ENCODE measurements around the gene APOO. TPM values are rescaled to one million over a fixed set of nuclear protein-coding genes. Genes with fewer than 3 reads are reported as not detected.

APOO gene
- total and polyA plus RNA-seq, 2 of the 13 experiments (the other 11 are each of a cell fraction or from before 2014, with no cell fraction given): 9.7 to 22.1 TPM

DNA sequence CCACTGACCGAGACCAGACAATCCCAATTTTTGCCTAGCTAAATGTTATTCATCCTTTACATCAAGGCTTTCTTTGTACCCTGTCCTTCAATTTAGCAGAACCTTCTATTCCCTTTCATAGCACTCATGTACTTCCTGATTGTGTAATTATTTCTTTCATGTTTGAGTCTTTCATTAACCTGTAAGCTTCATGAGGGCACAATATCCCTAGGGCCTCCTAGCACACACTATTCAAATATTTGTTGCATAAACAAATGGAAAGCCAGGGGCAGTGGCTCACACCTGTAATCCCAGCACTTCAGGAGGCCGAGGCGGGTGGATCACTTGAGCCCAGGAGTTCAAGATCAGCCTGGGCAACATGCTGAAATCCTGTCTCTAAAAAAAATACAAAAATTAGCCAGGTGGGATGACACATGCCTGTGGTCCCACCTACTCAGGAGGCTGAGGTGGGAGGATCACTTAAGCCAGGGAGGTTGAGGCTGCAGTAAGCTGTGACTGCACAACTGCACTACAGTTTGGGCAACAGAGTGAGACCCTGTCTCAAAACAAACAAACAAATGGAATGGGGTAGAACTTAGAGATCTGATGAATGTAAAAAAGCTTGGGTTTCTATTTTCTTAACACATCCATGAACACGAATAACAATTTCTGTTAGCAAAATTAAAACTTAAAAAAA lies 65.8 kb downstream of the APOO start (continued):
- TF ChIP-seq HNF4G (IDR thresholded peaks at IDR 0.05; ENCODE audit: borderline replicate concordance, low read depth, low read length) (no peak), HNF4G (CRISPR knock-in tag; IDR thresholded peaks at IDR 0.05; ENCODE audit: borderline replicate concordance, low read depth) (no peak; the same call in 1 of the 2 replicates), ZNF101 (CRISPR knock-in tag; IDR thresholded peaks at IDR 0.05; ENCODE audit: borderline replicate concordance, low read depth) (no peak), RBAK (CRISPR knock-in tag; IDR thresholded peaks at IDR 0.05) (no peak), ZNF644 (CRISPR knock-in tag; IDR thresholded peaks at IDR 0.05; ENCODE audit: low read depth) (0 out of 2 replicates have a peak, but pooled peaks have one; percentile 20), SIN3A (IDR thresholded peaks at IDR 0.05; ENCODE audit: borderline replicate concordance, low read depth, low read length) (no peak), ZNF747 (CRISPR knock-in tag; IDR thresholded peaks at IDR 0.05; ENCODE audit: borderline replicate concordance) (no peak), MED13 (CRISPR knock-in tag; IDR thresholded peaks at IDR 0.05) (no peak), BRCA1 (CRISPR knock-in tag; IDR thresholded peaks at IDR 0.05) (no peak), ZNF564 (CRISPR knock-in tag; IDR thresholded peaks at IDR 0.05) (no peak), GLI4 (CRISPR knock-in tag; IDR thresholded peaks at IDR 0.05; ENCODE audit: borderline replicate concordance) (no peak)
- TF ChIP-seq, protein P1, sequence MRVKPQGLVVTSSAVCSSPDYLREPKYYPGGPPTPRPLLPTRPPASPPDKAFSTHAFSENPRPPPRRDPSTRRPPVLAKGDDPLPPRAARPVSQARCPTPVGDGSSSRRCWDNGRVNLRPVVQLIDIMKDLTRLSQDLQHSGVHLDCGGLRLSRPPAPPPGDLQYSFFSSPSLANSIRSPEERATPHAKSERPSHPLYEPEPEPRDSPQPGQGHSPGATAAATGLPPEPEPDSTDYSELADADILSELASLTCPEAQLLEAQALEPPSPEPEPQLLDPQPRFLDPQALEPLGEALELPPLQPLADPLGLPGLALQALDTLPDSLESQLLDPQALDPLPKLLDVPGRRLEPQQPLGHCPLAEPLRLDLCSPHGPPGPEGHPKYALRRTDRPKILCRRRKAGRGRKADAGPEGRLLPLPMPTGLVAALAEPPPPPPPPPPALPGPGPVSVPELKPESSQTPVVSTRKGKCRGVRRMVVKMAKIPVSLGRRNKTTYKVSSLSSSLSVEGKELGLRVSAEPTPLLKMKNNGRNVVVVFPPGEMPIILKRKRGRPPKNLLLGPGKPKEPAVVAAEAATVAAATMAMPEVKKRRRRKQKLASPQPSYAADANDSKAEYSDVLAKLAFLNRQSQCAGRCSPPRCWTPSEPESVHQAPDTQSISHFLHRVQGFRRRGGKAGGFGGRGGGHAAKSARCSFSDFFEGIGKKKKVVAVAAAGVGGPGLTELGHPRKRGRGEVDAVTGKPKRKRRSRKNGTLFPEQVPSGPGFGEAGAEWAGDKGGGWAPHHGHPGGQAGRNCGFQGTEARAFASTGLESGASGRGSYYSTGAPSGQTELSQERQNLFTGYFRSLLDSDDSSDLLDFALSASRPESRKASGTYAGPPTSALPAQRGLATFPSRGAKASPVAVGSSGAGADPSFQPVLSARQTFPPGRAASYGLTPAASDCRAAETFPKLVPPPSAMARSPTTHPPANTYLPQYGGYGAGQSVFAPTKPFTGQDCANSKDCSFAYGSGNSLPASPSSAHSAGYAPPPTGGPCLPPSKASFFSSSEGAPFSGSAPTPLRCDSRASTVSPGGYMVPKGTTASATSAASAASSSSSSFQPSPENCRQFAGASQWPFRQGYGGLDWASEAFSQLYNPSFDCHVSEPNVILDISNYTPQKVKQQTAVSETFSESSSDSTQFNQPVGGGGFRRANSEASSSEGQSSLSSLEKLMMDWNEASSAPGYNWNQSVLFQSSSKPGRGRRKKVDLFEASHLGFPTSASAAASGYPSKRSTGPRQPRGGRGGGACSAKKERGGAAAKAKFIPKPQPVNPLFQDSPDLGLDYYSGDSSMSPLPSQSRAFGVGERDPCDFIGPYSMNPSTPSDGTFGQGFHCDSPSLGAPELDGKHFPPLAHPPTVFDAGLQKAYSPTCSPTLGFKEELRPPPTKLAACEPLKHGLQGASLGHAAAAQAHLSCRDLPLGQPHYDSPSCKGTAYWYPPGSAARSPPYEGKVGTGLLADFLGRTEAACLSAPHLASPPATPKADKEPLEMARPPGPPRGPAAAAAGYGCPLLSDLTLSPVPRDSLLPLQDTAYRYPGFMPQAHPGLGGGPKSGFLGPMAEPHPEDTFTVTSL (CRISPR knock-in tag; IDR thresholded peaks at IDR 0.05; ENCODE audit: borderline replicate concordance): peak; percentile 71; the same call in 1 of the 2 replicates
- TF ChIP-seq, protein P2, sequence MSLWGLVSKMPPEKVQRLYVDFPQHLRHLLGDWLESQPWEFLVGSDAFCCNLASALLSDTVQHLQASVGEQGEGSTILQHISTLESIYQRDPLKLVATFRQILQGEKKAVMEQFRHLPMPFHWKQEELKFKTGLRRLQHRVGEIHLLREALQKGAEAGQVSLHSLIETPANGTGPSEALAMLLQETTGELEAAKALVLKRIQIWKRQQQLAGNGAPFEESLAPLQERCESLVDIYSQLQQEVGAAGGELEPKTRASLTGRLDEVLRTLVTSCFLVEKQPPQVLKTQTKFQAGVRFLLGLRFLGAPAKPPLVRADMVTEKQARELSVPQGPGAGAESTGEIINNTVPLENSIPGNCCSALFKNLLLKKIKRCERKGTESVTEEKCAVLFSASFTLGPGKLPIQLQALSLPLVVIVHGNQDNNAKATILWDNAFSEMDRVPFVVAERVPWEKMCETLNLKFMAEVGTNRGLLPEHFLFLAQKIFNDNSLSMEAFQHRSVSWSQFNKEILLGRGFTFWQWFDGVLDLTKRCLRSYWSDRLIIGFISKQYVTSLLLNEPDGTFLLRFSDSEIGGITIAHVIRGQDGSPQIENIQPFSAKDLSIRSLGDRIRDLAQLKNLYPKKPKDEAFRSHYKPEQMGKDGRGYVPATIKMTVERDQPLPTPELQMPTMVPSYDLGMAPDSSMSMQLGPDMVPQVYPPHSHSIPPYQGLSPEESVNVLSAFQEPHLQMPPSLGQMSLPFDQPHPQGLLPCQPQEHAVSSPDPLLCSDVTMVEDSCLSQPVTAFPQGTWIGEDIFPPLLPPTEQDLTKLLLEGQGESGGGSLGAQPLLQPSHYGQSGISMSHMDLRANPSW (CRISPR knock-in tag; IDR thresholded peaks at IDR 0.05; ENCODE audit: borderline replicate concordance): no peak
- TF ChIP-seq, protein P3, sequence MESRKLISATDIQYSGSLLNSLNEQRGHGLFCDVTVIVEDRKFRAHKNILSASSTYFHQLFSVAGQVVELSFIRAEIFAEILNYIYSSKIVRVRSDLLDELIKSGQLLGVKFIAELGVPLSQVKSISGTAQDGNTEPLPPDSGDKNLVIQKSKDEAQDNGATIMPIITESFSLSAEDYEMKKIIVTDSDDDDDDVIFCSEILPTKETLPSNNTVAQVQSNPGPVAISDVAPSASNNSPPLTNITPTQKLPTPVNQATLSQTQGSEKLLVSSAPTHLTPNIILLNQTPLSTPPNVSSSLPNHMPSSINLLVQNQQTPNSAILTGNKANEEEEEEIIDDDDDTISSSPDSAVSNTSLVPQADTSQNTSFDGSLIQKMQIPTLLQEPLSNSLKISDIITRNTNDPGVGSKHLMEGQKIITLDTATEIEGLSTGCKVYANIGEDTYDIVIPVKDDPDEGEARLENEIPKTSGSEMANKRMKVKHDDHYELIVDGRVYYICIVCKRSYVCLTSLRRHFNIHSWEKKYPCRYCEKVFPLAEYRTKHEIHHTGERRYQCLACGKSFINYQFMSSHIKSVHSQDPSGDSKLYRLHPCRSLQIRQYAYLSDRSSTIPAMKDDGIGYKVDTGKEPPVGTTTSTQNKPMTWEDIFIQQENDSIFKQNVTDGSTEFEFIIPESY (CRISPR knock-in tag; IDR thresholded peaks at IDR 0.05): no peak
- TF ChIP-seq, protein P4, sequence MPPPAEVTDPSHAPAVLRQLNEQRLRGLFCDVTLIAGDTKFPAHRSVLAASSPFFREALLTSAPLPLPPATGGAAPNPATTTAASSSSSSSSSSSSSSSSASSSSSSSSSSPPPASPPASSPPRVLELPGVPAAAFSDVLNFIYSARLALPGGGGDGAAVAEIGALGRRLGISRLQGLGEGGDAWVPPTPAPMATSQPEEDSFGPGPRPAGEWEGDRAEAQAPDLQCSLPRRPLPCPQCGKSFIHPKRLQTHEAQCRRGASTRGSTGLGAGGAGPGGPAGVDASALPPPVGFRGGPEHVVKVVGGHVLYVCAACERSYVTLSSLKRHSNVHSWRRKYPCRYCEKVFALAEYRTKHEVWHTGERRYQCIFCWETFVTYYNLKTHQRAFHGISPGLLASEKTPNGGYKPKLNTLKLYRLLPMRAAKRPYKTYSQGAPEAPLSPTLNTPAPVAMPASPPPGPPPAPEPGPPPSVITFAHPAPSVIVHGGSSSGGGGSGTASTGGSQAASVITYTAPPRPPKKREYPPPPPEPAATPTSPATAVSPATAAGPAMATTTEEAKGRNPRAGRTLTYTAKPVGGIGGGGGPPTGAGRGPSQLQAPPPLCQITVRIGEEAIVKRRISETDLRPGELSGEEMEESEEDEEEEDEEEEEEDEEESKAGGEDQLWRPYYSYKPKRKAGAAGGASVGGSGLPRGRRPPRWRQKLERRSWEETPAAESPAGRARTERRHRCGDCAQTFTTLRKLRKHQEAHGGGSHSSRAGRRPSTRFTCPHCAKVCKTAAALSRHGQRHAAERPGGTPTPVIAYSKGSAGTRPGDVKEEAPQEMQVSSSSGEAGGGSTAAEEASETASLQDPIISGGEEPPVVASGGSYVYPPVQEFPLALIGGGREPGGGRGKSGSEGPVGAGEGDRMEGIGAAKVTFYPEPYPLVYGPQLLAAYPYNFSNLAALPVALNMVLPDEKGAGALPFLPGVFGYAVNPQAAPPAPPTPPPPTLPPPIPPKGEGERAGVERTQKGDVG (CRISPR knock-in tag; IDR thresholded peaks at IDR 0.05; ENCODE audit: borderline replicate concordance): no peak
